IPS DF 19.7 (cell line): ENCODE data around the gene NUMA1.

Source experiments
- DNase-seq: peaks from one replicate; pipeline ENCODE4 v3.0.0-alpha.2; 2013; ENCODE audit warnings: low read depth, low spot score

The NUMA1 gene

GRCh38 chr11:72067676-72068075 is 12.7 kb downstream of the NUMA1 start:
- no peak for DNase-seq

- DNase-seq: no peak
Measured at GRCh38 chr11:72067266-72067665, 13.1 kb downstream of the NUMA1 start.

- no peak for DNase-seq
Measured at GRCh38 chr11:72066855-72067254, 13.5 kb downstream of the NUMA1 start.

GRCh38 chr11:72061739-72062396 is 18.5 kb downstream of the NUMA1 start:
- DNase-seq: no peak

GRCh38 chr11:72058416-72059034 is 21.8 kb downstream of the NUMA1 start:
- DNase-seq: no peak

- no peak for DNase-seq
Measured at GRCh38 chr11:72048766-72049460, 31.4 kb downstream of the NUMA1 start.

GRCh38 chr11:72045849-72046248 is 34.5 kb downstream of the NUMA1 start:
- DNase-seq: no peak

- DNase-seq: no peak
Measured at GRCh38 chr11:72042064-72042745, 38.1 kb downstream of the NUMA1 start.

GRCh38 chr11:72041364-72042063 is 38.8 kb downstream of the NUMA1 start:
- no peak for DNase-seq

GRCh38 chr11:72040491-72041363 is 39.6 kb downstream of the NUMA1 start:
- no peak for DNase-seq

- DNase-seq: no peak
Measured at GRCh38 chr11:72039856-72040401, 40.4 kb downstream of the NUMA1 start.

- DNase-seq: no peak
Measured at GRCh38 chr11:72039031-72039855, 41.1 kb downstream of the NUMA1 start.

GRCh38 chr11:72038491-72038890 is 41.9 kb downstream of the NUMA1 start:
- DNase-seq: no peak

GRCh38 chr11:72037554-72038311 is 42.6 kb downstream of the NUMA1 start:
- DNase-seq: no peak

- no peak for DNase-seq
Measured at GRCh38 chr11:72036687-72037086, 43.7 kb downstream of the NUMA1 start.

GRCh38 chr11:72030472-72031045 is 49.8 kb downstream of the NUMA1 start:
- DNase-seq: no peak

GRCh38 chr11:72026090-72026489 is 54.3 kb downstream of the NUMA1 start:
- no peak for DNase-seq

GRCh38 chr11:72024069-72024754 is 56.1 kb downstream of the NUMA1 start:
- DNase-seq: no peak
